MM.1S (cell line): Measurements from ENCODE around the gene DAAM1.

Experiments
- DNase-seq: peaks from one replicate; pipeline ENCODE4 v3.0.0-alpha.2; 2015
- H2AFZ ChIP-seq: fragments of 300-600 bp; sonication (generic); 2 replicates; pipeline ENCODE4 v1.6.0; 2016; ENCODE audit warnings: antibody characterized with exemption, low read length
- H3F3A ChIP-seq: fragments of 300-600 bp; sonication (generic); 2 replicates; pipeline ENCODE4 v1.6.1; 2016; ENCODE audit warnings: mild to moderate bottlenecking, antibody characterized with exemption, low read length, moderate library complexity, mixed read lengths; ENCODE audit not compliant: insufficient read depth
- H3K27ac ChIP-seq: fragments of 300-600 bp; sonication (generic); 2 replicates; pipeline ENCODE4 v1.5.1; 2016; ENCODE audit warnings: mild to moderate bottlenecking, low read length
- H3K27me3 ChIP-seq: fragments of 300-600 bp; sonication (generic); replicated peaks from 2 replicates; pipeline ENCODE4 v1.6.0; 2016; ENCODE audit warnings: low read length; ENCODE audit not compliant: insufficient read depth
- H3K36me3 ChIP-seq: fragments of 300-600 bp; sonication (generic); replicated peaks from 2 replicates; pipeline ENCODE4 v1.6.1; 2016; ENCODE audit warnings: mild to moderate bottlenecking, low read length, mixed read lengths; ENCODE audit not compliant: insufficient read depth
- H3K4me1 ChIP-seq: fragments of 300-600 bp; sonication (generic); 2 replicates; pipeline ENCODE4 v1.6.1; 2016; ENCODE audit warnings: low read length, mixed read lengths
- H3K4me2 ChIP-seq: fragments of 300-600 bp; sonication (generic); 2 replicates; pipeline ENCODE4 v1.6.0; 2016; ENCODE audit warnings: low read depth, low read length
- H3K4me3 ChIP-seq: fragments of 300-600 bp; sonication (generic); 2 replicates; pipeline ENCODE4 v1.5.1; 2016; ENCODE audit warnings: low read length, mixed read lengths
- H3K79me2 ChIP-seq: fragments of 300-600 bp; sonication (generic); 2 replicates; pipeline ENCODE4 v1.6.1; 2016; ENCODE audit warnings: mixed run types, low read length, mixed read lengths
- H3K9ac ChIP-seq: fragments of 300-600 bp; sonication (generic); 2 replicates; pipeline ENCODE4 v1.6.1; 2016; ENCODE audit warnings: low read length, mixed read lengths
- H3K9me2 ChIP-seq: fragments of 300-600 bp; sonication (generic); replicated peaks from 2 replicates; pipeline ENCODE4 v1.6.1; 2016; ENCODE audit warnings: mild to moderate bottlenecking, low read length, mixed read lengths; ENCODE audit not compliant: insufficient read depth
- H3K9me3 ChIP-seq: fragments of 300-600 bp; sonication (generic); replicated peaks from 2 replicates; pipeline ENCODE4 v1.6.1; 2016; ENCODE audit warnings: mild to moderate bottlenecking, low read length, mixed read lengths; ENCODE audit not compliant: insufficient read depth
- H4K20me1 ChIP-seq: fragments of 300-600 bp; sonication (generic); 2 replicates; pipeline ENCODE4 v1.6.1; 2016; ENCODE audit warnings: mild to moderate bottlenecking, low read length, moderate library complexity, mixed read lengths; ENCODE audit not compliant: insufficient read depth
- EZH2 ChIP-seq: fragments of 300-600 bp; sonication (generic); optimal IDR thresholded peaks from 2 replicates; pipeline ENCODE3; 2017; ENCODE audit warnings: low read depth, mild to moderate bottlenecking, antibody characterized with exemption, low read length, mixed read lengths
- EZH2phosphoT487 ChIP-seq: fragments of 300-600 bp; sonication (generic); IDR thresholded peaks from 2 replicates; pipeline ENCODE4 v1.6.1; 2018; ENCODE audit warnings: antibody characterized with exemption, low read length
- TF ChIP-seq, protein P1 (sequence below): fragments of 300-600 bp; sonication (generic); IDR thresholded peaks from 2 replicates; pipeline ENCODE4 v1.5.1; 2016; ENCODE audit warnings: antibody characterized with exemption, low read length, mixed read lengths

The DAAM1 gene

DNA sequence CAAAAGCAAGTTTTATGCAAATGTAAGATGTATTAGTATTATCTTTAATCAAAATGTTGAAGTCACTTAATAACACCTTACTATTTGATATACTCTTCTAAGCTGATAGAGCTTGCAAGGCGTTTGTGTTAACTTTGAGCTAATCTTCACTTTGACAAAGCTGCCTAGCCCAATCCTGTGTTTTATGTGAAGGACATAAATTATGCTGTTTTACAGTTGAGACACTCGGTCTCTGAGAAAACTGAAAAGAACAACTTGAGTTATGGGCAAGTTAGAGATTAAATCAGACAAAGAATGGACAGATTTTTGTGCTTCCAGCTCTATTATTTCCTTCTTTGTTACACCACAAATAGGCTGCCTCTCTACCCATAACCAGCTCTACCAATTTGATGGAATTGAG, 42.0 kb upstream of the DAAM1 start:
- H3K27me3 ChIP-seq, result no peaks in the 10 kb centered on the region
- TF ChIP-seq, protein P1, sequence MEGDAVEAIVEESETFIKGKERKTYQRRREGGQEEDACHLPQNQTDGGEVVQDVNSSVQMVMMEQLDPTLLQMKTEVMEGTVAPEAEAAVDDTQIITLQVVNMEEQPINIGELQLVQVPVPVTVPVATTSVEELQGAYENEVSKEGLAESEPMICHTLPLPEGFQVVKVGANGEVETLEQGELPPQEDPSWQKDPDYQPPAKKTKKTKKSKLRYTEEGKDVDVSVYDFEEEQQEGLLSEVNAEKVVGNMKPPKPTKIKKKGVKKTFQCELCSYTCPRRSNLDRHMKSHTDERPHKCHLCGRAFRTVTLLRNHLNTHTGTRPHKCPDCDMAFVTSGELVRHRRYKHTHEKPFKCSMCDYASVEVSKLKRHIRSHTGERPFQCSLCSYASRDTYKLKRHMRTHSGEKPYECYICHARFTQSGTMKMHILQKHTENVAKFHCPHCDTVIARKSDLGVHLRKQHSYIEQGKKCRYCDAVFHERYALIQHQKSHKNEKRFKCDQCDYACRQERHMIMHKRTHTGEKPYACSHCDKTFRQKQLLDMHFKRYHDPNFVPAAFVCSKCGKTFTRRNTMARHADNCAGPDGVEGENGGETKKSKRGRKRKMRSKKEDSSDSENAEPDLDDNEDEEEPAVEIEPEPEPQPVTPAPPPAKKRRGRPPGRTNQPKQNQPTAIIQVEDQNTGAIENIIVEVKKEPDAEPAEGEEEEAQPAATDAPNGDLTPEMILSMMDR, result no peak
- TF ChIP-seq EZH2phosphoT487 (no peak), EZH2 (no peak)
- H3K9me2 ChIP-seq, result no peaks in the 10 kb centered on the region
- no peaks in the 10 kb centered on the region for H3K9me3 ChIP-seq
- no peak overlapping the region for H3K9ac ChIP-seq
- H3K27ac ChIP-seq, result no peak overlapping the region
- no peak overlapping the region for H2AFZ ChIP-seq
- no peak for DNase-seq
- no peaks in the 10 kb centered on the region; the same call in 1 of the 2 replicates for H3K4me1 ChIP-seq
- no peak overlapping the region for H3K4me3 ChIP-seq
- no peaks in the 10 kb centered on the region for H3F3A ChIP-seq
- no peak overlapping the region for H3K4me2 ChIP-seq
- H3K36me3 ChIP-seq, result no peaks in the 10 kb centered on the region
- H4K20me1 ChIP-seq, result no peaks in the 10 kb centered on the region
- no peaks in the 10 kb centered on the region for H3K79me2 ChIP-seq

DNA sequence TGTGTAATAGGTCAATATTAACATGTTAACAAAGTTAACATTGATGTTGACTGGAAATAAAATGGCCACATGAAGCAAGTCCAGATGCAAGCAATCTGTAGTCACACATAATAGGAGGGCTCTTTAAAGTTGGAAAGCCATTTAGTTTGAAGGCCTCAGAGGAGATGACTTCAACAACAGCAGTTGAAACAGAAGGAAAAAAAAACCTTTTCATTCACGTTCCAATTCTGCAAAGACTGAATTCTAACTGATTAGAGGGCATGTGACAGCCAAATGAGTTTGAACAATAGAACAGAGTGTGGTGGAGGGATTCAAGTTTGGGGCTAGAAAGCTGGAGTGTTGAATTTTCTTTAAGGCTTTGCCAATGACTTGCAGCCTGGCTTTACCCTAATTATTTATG, 41.5 kb upstream of the DAAM1 start:
- H4K20me1 ChIP-seq, result no peaks in the 10 kb centered on the region
- H3K79me2 ChIP-seq, result no peaks in the 10 kb centered on the region
- TF ChIP-seq EZH2 (no peak), EZH2phosphoT487 (no peak)
- TF ChIP-seq, protein P1, result no peak
- DNase-seq, result no peak
- no peaks in the 10 kb centered on the region; the same call in 1 of the 2 replicates for H3K4me1 ChIP-seq
- H3K9ac ChIP-seq, result no peak overlapping the region
- H3K27ac ChIP-seq, result no peak overlapping the region
- H3K4me2 ChIP-seq, result no peak overlapping the region
- no peaks in the 10 kb centered on the region for H3K36me3 ChIP-seq
- H3K4me3 ChIP-seq, result no peak overlapping the region
- H3K27me3 ChIP-seq, result no peaks in the 10 kb centered on the region
- no peaks in the 10 kb centered on the region for H3K9me3 ChIP-seq
- H3F3A ChIP-seq, result no peaks in the 10 kb centered on the region
- no peaks in the 10 kb centered on the region for H3K9me2 ChIP-seq
- H2AFZ ChIP-seq, result no peak overlapping the region

DNA sequence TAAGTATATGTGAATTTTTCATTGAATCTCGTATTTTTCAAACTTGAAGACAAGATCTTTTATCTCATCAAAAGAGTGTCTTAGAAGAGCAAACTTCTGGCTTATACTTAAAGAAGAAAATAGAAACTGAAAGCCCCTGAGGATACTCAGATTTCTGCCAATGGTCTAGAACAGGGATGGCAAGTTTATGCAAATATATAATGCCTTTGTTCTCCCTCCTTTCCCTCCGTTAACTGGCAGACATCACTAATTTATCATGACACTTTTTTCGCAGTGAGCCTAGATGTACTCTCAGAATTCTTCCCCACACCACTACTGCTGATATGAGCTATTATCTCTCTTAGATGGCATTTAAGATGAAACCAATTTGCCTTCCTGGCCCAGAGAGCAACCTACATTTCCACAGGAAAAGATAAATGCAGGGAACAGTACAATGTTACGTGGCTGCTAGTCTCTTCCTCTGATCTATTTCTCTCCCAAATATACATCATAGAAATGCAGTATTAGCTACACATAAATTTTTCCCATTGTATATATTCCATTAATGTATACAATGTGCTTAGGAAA, 40.0 kb upstream of the DAAM1 start:
- no peaks in the 10 kb centered on the region for H3K9me2 ChIP-seq
- no peaks in the 10 kb centered on the region for H3F3A ChIP-seq
- H3K4me3 ChIP-seq, result no peak overlapping the region
- no peak overlapping the region for H2AFZ ChIP-seq
- no peak overlapping the region for H3K9ac ChIP-seq
- H3K79me2 ChIP-seq, result no peaks in the 10 kb centered on the region
- H3K27me3 ChIP-seq, result no peaks in the 10 kb centered on the region
- H3K9me3 ChIP-seq, result no peaks in the 10 kb centered on the region
- no peaks in the 10 kb centered on the region; the same call in 1 of the 2 replicates for H3K4me1 ChIP-seq
- DNase-seq, result peak; percentile 19
- H3K36me3 ChIP-seq, result no peaks in the 10 kb centered on the region
- H3K27ac ChIP-seq, result no peak overlapping the region
- TF ChIP-seq EZH2 (no peak), EZH2phosphoT487 (no peak)
- TF ChIP-seq, protein P1, result no peak
- 0 out of 2 replicates have a peak overlapping the region, but pooled peaks have one; percentile 12 for H3K4me2 ChIP-seq
- no peaks in the 10 kb centered on the region for H4K20me1 ChIP-seq
